CD14-positive monocyte (primary cell): ENCODE results near the gene TBPL1. TPM values are rescaled to one million over a fixed set of nuclear protein-coding genes. Genes with fewer than 3 reads are reported as not detected.

ENCODE experiments used
- DNase-seq, 3 donors: peaks; one replicate each; pipeline ENCODE4 v3.0.0-alpha.2; 2011 to 2022
- H2AFZ ChIP-seq: 2 replicates; pipeline ENCODE4 v1.6.0; 2012; ENCODE audit warnings: mild to moderate bottlenecking, low read depth, low read length, inconsistent platforms; ENCODE audit not compliant: insufficient read depth, poor library complexity, severe bottlenecking
- H3K27ac ChIP-seq, 2 donors: 1 replicate in 1 of 2; 2 replicates in 1 of 2; pipeline ENCODE4 v1.5.1; 2012 to 2013; ENCODE audit warnings: low read length in 2 of 2, control low read depth in 1 of 2, inconsistent platforms in 1 of 2, low read depth in 1 of 2, mild to moderate bottlenecking in 1 of 2
- H3K27me3 ChIP-seq, 2 donors: one replicate each; pipeline versions ENCODE4 v1.6.0 to v1.6.1; 2011 to 2013; ENCODE audit warnings: low read length in 2 of 2; ENCODE audit not compliant: control insufficient read depth in 2 of 2, insufficient read depth in 2 of 2
- H3K36me3 ChIP-seq, 2 donors: replicated peaks in 1 of 2; 1 replicate in 1 of 2; 2 replicates in 1 of 2; pipeline versions ENCODE4 v1.5.1 to v1.6.1; 2012 to 2013; ENCODE audit warnings: low read length in 2 of 2, control low read depth in 1 of 2, inconsistent platforms in 1 of 2, mild to moderate bottlenecking in 1 of 2; ENCODE audit not compliant: insufficient read depth in 2 of 2, control insufficient read depth in 1 of 2
- H3K4me1 ChIP-seq, 2 donors: 1 replicate in 1 of 2; 2 replicates in 1 of 2; pipeline versions ENCODE4 v1.5.1 to v1.6.1; 2012 to 2013; ENCODE audit warnings: low read length in 2 of 2, control low read depth in 1 of 2, inconsistent platforms in 1 of 2, mild to moderate bottlenecking in 1 of 2, moderate library complexity in 1 of 2; ENCODE audit not compliant: insufficient read depth in 2 of 2, control insufficient read depth in 1 of 2
- H3K4me2 ChIP-seq: replicated peaks from 2 replicates; pipeline ENCODE3; 2012; ENCODE audit warnings: low read length, moderate library complexity, mild to moderate bottlenecking; ENCODE audit not compliant: poor library complexity, severe bottlenecking; ENCODE audit errors: extremely low read depth
- H3K4me3 ChIP-seq, 3 experiments: fragments of 200-600 bp in 1 of 3; sonication (generic) in 1 of 3; replicated peaks in 1 of 3; 1 replicate in 2 of 3; 2 replicates in 1 of 3; pipeline ENCODE4 v1.5.1; 2011 to 2013; ENCODE audit warnings: low read length in 3 of 3, mild to moderate bottlenecking in 3 of 3, control low read depth in 2 of 3, low read depth in 2 of 3, inconsistent platforms in 1 of 3, moderate library complexity in 1 of 3
- H3K79me2 ChIP-seq: 2 replicates; pipeline ENCODE4 v1.6.0; 2012; ENCODE audit warnings: mild to moderate bottlenecking, control low read depth, inconsistent platforms, low read length, moderate library complexity; ENCODE audit not compliant: insufficient read depth
- H3K9ac ChIP-seq: 2 replicates; pipeline ENCODE4 v1.6.0; 2017; ENCODE audit warnings: low read length, mild to moderate bottlenecking; ENCODE audit not compliant: insufficient read depth, poor library complexity, severe bottlenecking
- H3K9me3 ChIP-seq, 2 donors: replicated peaks in 1 of 2; 1 replicate in 1 of 2; 2 replicates in 1 of 2; pipeline versions ENCODE4 v1.5.1 to v1.6.1; 2012 to 2013; ENCODE audit warnings: low read length in 2 of 2, control low read depth in 1 of 2; ENCODE audit not compliant: control insufficient read depth in 1 of 2, insufficient read depth in 1 of 2
- H4K20me1 ChIP-seq: 2 replicates; pipeline ENCODE4 v1.6.0; 2012; ENCODE audit warnings: mild to moderate bottlenecking, low read length, control low read depth, moderate library complexity; ENCODE audit not compliant: insufficient read depth
- H3K27ac Mint-ChIP-seq, 7 donors: one replicate each; pipeline ENCODE4 v1.8.0; 2020; ENCODE audit warnings: mild to moderate bottlenecking in 7 of 7, mixed read lengths in 7 of 7, moderate library complexity in 6 of 7, inconsistent platforms in 2 of 7
- H3K27me3 Mint-ChIP-seq, 3 donors: one replicate each; pipeline ENCODE4 v1.8.0; 2021 to 2022; ENCODE audit warnings: low read depth in 3 of 3, mild to moderate bottlenecking in 3 of 3, mixed read lengths in 3 of 3, moderate library complexity in 3 of 3, inconsistent platforms in 1 of 3
- H3K36me3 Mint-ChIP-seq, 2 donors: one replicate each; pipeline ENCODE4 v1.8.0; 2020; ENCODE audit warnings: mixed read lengths in 2 of 2, inconsistent platforms in 1 of 2, mild to moderate bottlenecking in 1 of 2
- H3K4me1 Mint-ChIP-seq: one replicate; pipeline ENCODE4 v1.8.0; 2020; ENCODE audit warnings: mild to moderate bottlenecking, mixed read lengths
- H3K4me3 Mint-ChIP-seq, 2 donors: one replicate each; pipeline ENCODE4 v1.8.0; 2020; ENCODE audit warnings: mild to moderate bottlenecking in 2 of 2, mixed read lengths in 2 of 2, moderate library complexity in 1 of 2
- H3K9me3 Mint-ChIP-seq, 7 donors: one replicate each; pipeline ENCODE4 v1.8.0; 2020 to 2022; ENCODE audit warnings: mixed read lengths in 7 of 7, mild to moderate bottlenecking in 6 of 7, moderate library complexity in 6 of 7, inconsistent platforms in 2 of 7
- CTCF ChIP-seq: fragments of 200-600 bp; IDR thresholded peaks from one replicate; pipeline ENCODE4 v1.8.0; 2022; ENCODE audit warnings: antibody characterized with exemption, mild to moderate bottlenecking
- WGBS: methylation state at CpG from one replicate; pipeline ENCODE4 v1.1.5; 2013; ENCODE audit warnings: missing lambda C conversion rate; ENCODE audit not compliant: insufficient coverage; 5-methylcytosine and 5-hydroxymethylcytosine counted together
- intact Hi-C, 2 donors: fragments of 100-400 bp; cut with micrococcal nuclease; formaldehyde crosslinking; loops; one replicate each; pipeline versions ENCODE4 v1.15.0 to v1.15.1; 2023
- polyA plus RNA-seq, 3 donors: library from polyadenylated mRNA; depleted of rRNA in 1 of 3; unstranded in 2 of 3; stranded (reverse) in 1 of 3; fragments of 300-500 nt in 2 of 3; fragments of >200 nt in 1 of 3; fragmentation: Illumina TruSeq in 2 of 3; gene quantifications; 1 replicate in 2 of 3; 2 replicates in 1 of 3; pipeline ENCODE4 v1.2.3, GENCODE V29; 2012 to 2021

The TBPL1 gene
- polyA plus RNA-seq, 3 donors: 22.0 to 35.6 (median 35.5) TPM

- intact Hi-C loops: no loop called here
- H3K27ac Mint-ChIP-seq: no peak overlapping the region
- H3K27ac ChIP-seq: no peak overlapping the region
- no peak for TF ChIP-seq CTCF
- H3K36me3 Mint-ChIP-seq: peaks cover 0 to 1% of the 10 kb centered on the region in 2 donors
- no peak overlapping the region for H3K4me3 ChIP-seq
- no peak overlapping the region for H2AFZ ChIP-seq
- no peaks in the 10 kb centered on the region for H4K20me1 ChIP-seq
- no peaks in the 10 kb centered on the region for H3K4me1 ChIP-seq
- no peak overlapping the region for H3K4me2 ChIP-seq
- no peak overlapping the region for H3K9ac ChIP-seq
- no peak overlapping the region for H3K4me3 Mint-ChIP-seq
- H3K27me3 ChIP-seq: no peaks in the 10 kb centered on the region
- no peaks in the 10 kb centered on the region for H3K36me3 ChIP-seq
- no peaks in the 10 kb centered on the region for H3K4me1 Mint-ChIP-seq
- no peak for DNase-seq
- no peaks in the 10 kb centered on the region for H3K9me3 ChIP-seq
- no peaks in the 10 kb centered on the region for H3K79me2 ChIP-seq
- H3K27me3 Mint-ChIP-seq: peaks cover 0 to 2% (median 2%) of the 10 kb centered on the region in 3 donors
- no peaks in the 10 kb centered on the region for H3K9me3 Mint-ChIP-seq
Observed at GRCh38 chr6:134009876-134010275, 56.9 kb downstream of the TBPL1 start.

GRCh38 chr6:134010400-134010799 lies 57.4 kb downstream of the TBPL1 start:
- Histone ChIP-seq H3K27ac (no peak overlapping the region), H3K4me3 (no peak overlapping the region), H4K20me1 (no peaks in the 10 kb centered on the region), H3K36me3 (no peaks in the 10 kb centered on the region), H3K27me3 (no peaks in the 10 kb centered on the region), H2AFZ (no peak overlapping the region), H3K4me2 (no peak overlapping the region), H3K79me2 (no peaks in the 10 kb centered on the region), H3K9me3 (no peaks in the 10 kb centered on the region), H3K9ac (no peak overlapping the region), H3K4me1 (no peaks in the 10 kb centered on the region)
- Mint-ChIP-seq H3K36me3 (peaks cover 0 to 1% of the 10 kb centered on the region in 2 donors), H3K9me3 (peaks cover 0 to 2% (median 0%) of the 10 kb centered on the region in 7 donors), H3K27me3 (peaks cover 0 to 2% (median 2%) of the 10 kb centered on the region in 3 donors), H3K27ac (no peak overlapping the region), H3K4me3 (no peak overlapping the region), H3K4me1 (no peaks in the 10 kb centered on the region)
- DNase-seq: no peak
- no peak for TF ChIP-seq CTCF
- WGBS: 100% methylated on average over 2 of the region's 8 CpGs
- intact Hi-C loops: no loop called here
